SIG-M5 treated with dmso at 0.1 percent for 504 hours (cell line): ENCODE results near the gene LRRC45.
"Not testable (repeated sequence)": the region's sequence is repeated elsewhere in the genome, so short reads cannot be mapped to it uniquely, and the experiment has no call there.

Experiments used
- DNase-seq: peaks from one replicate; lab custom pipeline; 2025; ENCODE audit not compliant: unreplicated experiment; lab: John Stamatoyannopoulos, UW

LRRC45 gene

DNA sequence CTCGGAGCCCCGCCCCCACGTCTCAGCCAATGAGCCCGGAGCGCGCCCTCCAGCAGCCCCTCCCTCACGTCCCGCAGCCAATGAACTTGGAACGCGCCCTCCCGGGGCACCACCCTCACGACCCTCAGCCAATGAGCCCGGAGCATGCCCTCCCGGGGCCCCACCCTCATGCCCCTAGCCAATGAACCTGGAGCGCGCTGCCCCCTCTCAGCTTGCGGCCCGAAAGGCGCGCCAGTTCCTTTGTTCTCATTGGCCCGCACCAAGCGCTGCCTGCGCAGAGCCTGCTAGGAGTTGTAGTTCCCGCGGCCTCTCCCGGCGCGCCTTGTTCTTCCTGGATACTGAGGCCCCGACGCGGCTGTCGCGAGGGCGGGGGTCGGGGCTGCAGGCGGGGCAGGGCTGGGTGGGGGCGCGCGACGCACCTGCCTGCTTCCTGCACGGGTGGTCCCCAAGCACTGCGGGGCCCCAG, at the start of gene LRRC45:
Gene LRRC45 (plus strand): TSS at position 325 of the 466 bp plus-strand sequence. CDS start 339 bp downstream, outside the sequence.
- DNase-seq: peak; percentile 100

DNA sequence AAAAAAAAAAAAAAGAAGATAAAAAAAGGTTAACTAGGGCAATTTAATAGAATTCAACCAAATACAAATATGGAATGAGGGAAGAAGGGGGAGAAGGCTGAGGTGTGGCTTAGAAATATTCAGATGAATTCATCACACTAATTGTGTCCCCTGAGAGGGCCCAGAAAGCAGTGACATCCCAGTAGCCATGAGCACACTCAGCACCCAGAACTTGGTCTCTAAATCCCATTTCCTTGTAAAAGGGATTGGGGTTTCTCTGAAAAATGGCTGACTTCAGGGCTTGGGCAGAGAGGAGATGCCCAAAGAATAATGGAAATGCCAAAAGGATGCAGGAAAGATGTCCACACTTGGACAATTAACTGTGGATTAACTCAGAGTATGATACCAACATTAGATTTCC, 49.7 kb upstream of the LRRC45 start:
- no peak for DNase-seq

DNA sequence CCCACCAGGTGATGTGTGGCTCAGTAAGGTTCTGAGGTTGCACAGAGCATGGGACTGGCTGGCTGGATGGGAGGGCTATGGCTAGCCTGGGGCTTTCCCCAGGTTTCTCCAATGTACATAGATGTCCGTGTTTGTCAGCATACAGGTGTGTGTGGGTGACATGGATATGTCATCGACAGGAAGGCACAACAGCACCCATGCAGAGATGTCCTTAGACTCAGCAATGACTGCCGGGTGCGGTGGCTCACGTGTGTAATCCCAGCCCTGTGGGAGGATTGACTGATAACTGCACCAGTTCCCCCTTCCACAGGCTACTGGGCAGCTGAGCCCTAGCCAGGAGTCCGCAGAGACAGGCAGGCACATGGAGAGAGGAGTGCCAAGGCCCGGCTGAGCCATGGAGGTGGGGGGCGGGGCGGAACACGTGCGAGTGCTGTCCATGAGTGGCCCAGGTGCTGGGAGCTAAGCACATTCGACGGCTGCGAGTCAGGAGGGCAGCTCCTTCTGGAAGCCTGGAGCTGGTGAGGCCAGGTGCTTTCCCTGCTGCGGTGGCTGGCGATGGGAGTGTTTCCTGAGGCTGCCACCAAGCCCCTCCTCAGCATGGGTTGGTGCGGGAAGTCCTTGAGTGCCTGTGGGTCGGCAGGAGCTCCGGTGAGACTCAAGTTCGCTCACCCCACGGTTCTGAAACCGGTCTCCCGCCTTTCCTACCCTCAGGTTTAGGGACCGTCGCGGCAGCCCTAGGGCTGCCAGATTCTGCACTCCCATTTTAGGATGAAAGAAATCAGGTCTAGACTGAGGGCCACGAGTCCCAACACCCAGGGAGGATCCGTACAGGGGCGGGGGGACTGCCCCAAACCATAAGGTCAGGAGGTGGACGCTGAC, 46.5 kb upstream of the LRRC45 start:
- no peak for DNase-seq

DNA sequence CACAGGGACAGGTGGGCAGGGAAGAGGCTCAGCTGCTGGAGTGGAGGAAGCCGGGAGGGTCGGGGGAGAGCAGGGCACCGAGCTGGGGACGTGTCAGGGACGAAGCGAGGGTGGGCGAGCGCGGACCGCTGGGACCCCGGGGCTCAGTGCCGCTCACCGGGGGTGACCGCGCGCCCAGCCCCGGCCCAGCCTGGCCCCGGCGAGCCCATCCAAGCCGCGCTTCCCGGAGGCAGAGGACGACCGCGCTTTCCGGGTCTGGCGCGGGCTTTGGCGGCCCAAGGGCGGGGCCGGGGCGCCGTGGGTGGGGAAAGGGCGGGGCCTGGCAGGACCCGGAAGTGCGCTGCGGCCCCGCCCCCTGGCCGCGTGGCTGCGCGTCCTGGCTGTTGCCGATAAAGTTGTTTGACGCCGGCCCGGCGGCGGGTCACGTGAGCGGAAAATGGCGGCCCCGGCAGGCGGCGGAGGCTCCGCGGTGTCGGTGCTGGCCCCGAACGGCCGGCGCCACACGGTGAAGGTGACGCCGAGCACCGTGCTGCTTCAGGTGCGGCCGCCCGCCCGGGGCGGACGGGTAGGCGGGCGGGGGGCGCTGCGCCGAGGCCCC, 45.8 kb upstream of the LRRC45 start, which contains the start of gene ASPSCR1:
Gene ASPSCR1 (plus strand): TSS at position 419 of the 598 bp plus-strand sequence. CDS start 18 bp downstream, at position 437.
- DNase-seq: peak; percentile 84

DNA sequence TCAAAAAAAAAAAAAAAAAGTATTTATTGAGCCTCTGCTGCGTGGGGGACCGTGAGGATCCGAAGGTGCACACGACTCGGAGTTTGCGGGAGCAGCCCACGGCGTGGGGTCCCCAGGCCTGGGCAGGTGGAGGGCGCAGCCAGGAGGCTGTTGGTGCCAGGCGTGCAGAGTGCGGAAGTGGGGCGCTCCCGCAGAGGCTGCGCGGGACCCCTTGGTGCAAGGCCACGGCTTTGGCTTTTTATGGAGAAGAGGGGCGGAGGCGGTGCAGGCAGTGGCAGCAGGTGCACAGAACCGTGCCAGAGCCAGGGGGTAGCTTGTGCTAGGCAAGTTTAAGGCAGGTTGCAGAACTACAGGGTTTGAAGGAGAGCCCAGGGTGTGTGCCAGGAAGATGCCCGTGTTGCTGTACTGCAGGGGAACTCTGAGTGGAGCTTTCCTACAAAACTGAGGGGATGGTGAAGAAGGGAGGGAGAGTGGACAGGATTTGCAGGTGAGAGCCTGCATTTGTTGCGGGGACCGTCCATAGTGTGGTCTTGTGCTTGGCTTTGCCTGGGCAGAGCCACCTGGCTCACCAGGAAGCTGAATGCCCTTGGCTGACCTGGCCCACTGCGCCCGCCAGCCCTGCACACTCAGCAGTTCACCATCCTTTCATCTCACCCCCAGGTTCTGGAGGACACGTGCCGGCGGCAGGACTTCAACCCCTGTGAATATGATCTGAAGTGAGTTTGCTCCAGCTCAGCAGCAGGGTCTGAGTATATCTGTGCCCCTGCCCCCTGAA, 44.4 kb upstream of the LRRC45 start:
- DNase-seq: no peak

DNA sequence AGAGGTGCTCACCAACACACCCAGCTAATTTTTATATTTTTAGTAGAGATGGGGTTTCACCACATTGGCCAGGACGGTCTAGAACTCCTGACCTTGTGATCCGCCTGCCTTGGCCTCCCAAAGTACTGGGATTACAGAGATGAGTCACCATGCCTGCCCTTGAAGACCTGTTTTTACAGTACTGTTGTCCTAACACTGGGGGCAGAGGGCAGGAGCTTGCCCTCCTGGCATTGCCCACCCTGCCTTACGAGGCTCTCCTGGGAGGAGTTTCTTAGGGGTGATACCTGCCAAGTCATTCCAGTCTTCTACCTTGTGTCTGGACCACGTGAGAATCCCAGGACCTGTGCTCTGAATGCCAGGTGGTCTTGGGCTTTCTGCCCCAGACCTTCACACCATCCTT, 43.0 kb upstream of the LRRC45 start:
- DNase-seq: no peak

DNA sequence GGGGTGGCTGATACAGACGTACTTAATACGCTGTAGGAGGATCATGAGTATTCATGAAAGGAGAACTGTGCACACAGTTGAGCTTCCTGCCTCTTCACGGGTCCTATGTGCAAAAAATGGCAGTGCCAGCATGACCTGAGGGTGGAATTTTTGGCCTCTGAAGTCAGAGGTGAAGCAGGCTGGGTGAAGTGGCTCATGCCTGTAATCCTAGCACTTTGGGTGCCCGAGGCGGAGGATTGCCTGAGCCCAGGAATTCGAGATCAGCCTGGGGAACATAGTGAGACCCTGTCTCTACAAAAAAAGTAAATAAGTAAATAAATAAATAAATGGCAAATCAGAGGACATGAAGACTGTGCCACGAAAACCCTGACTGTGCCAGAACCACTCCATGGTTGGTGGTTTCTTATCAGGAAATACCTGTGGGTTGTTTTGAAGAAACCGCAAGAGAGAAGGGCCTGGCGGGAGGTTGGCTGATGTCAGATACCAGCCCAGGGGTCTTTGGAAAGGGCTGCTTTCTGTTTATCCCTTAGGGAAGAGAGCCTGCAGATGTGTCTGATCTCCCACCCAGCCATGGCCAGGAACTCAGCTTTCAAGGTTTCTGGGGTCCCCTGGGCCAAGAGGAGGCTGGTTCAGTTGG, 42.3 kb upstream of the LRRC45 start:
- DNase-seq: no peak

DNA sequence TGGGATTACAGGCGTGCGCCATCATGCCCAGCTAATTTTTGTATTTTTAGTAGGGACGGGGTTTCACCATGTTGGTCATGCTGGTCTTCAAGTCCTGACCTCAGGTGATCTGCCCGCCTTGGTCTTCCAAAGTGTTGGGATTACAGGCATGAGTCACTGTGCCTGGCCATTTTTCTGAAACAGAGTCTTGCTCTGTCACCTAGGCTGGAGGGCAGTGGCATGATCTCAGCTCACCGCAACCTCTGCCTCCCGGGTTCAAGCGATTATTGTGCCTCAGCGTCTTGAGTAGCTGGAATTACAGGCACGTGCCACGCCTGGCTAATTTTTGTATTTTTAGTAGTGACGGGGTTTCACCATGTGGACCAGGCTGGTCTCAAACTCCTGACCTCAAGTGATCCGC, 41.6 kb upstream of the LRRC45 start:
- DNase-seq: not testable (repeated sequence)

DNA sequence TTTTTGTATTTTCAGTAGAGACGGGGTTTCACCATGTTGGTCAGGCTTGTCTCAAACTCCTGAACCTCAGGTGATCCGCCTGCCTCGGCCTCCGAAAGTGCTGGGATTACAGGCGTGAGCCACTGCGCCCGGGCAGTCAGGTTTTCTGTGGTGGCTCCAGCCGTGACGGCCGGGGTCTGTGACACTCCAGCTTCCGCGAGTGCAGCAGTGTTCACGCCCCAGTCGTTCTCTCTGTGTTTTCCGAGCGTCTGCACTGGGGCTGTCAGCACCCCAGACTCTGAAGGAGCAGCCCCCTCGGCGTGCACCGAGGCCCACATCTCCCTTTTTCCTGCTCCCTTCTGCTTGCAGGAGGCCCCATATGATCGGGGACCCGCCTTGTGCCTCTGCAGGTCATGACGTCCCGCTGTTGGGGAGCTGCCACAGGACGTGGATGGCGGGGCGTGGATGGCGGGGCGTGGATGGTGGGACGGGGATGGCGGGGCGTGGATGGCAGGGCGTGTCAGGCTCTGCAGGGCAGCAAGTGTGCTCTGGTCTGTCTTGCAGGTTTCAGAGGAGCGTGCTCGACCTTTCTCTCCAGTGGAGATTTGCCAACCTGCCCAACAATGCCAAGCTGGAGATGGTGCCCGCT, 40.0 kb upstream of the LRRC45 start:
- no peak for DNase-seq

DNA sequence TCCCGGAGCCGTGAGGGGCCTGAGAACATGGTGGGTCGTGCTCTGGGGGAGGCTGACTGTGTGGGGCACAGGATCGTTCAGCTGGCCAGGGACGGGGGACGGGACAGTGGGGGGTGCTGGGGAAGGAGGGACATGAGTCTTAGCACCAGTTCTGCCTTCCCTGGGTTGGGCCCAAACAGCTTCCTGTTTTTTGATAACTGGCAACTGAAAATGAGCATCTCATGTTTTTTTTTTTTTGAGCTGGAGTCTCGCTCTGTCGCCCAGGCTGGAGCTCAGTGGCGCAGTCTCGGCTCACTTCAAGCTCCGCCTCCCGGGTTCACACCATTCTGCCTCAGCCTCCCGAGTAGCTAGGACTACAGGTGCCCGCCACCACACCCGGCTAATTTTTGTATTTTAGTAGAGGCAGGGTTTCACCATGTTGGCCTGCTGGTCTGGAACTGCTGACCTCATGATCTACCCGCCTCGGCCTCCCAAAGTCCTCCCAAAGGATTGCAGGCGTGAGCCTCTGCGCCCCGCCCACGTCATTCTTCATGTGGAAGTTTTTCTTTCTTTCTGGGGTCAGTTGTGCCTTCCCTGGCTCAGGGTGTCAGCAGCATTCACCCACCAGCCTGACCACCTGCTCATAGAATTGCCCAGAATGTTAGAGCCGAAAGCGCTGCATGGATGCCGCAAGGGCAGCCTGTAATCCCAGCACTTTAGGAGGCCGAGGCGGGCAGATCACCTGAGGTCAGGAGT, 39.3 kb upstream of the LRRC45 start:
- no peak for DNase-seq

DNA sequence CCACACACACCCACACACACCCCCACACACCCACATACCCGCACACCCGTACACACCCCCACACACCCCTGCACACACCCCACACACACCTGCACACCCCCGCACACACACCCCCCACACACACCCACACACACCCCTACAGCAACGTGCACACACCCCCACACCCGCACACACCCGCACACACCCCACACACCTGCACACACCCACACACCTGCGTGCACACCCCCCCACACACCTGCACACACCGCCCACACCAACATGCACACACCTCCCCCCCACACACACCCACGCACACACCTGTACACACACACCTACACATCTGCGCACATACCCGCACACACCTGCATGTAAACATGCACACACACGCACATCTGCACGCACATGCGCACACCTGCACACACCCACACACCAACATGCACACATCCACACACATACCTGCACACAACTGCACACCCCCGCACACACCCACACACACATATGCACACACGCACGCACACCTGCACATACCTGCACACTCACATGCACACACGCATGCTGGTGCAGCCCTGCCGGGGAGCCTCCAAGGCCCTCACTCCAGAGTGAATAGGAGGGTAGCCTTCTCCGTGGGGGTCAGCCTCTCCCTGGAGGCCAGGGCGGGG, 38.2 kb upstream of the LRRC45 start:
- no peak for DNase-seq

DNA sequence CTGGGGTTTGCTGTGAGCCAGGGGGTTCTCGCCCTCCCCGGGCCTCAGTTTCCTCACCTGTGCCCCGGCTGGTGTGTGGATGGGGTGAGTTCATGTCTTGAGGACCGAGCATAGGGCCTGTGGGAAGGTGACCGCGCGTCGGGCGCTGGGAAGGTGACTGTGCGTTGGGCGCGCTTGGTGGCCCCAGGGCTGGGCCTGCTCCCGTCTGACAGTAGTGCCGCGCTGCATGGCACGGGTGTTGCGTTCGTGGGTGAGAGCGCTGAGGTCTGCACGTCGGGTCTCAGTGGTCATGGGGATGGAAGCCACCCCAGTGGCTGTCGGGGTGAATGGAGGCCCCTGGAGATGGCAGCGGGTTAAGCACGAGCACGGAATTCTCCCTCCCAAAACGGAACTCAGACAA, 36.5 kb upstream of the LRRC45 start:
- DNase-seq: no peak

DNA sequence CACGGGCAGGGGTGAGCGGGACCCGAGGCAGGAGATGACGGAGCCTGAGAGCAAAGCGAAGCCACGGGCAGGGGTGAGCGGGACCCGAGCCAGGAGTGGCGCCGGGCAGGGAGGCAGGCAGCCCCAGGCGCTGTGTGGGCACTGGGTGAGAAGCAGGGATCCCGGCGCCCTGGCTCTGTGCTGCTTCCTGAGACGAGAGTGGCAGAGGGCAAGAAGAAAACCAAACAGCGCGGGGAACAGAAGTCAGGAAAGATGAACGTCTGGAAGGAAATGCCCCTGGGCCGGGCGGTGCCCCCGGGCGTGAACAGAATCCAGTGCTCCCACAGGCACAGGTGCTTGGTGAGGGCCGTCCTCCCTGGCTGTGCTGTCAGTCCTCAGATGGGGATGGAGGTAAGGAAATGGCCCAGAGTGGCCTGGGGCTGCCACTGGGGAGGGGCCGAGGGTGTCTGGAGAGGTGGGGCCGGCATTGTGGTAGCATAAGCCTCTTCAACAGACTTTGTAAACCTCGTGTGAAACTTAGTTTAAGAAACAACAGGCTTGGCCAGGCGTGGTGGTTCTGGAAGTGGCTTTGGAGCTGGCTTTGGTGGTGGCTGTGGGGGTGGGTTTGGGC, 35.8 kb upstream of the LRRC45 start:
- DNase-seq: no peak

DNA sequence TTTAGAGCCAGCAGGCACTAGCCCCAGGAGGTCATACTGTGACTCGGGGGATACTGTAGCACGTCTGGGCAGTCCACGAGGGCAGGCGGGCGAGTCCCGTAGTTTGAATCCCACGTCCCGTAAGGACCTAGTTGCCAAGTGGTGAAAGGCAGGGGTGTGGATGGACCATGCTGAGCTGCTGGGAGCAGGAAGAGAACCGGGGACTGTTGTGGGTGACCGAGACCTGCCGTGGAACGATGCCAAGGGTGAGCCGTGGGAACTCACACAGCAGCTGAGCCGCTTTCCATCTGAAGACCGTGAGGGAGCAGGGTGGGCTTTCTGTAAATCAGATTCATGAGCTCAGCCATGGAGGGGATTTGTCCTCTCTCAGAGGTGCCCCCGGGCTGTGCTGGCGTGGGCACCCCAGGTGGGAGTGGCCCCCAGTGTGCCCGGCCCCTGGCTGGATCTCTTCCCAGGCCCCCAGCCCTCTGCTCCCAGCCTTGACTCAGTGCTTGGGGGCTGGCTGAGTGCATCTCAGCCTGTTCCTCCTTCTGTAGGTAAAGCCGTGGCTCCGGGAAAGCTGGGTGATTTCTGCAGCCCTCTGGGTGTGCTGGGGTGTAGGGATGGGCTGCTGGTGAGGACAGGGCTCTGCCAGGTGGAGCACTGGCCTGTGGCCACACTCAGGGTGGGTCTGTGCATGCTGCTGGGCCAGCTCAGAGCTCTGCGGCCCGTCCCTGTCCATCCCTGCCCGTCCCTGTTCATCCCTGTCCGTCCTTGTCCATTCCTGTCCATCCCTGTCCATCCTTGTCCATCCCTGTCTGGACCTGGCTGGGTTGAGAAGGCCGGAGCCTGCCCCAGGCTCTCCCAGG, 32.0 kb upstream of the LRRC45 start:
- DNase-seq: no peak

DNA sequence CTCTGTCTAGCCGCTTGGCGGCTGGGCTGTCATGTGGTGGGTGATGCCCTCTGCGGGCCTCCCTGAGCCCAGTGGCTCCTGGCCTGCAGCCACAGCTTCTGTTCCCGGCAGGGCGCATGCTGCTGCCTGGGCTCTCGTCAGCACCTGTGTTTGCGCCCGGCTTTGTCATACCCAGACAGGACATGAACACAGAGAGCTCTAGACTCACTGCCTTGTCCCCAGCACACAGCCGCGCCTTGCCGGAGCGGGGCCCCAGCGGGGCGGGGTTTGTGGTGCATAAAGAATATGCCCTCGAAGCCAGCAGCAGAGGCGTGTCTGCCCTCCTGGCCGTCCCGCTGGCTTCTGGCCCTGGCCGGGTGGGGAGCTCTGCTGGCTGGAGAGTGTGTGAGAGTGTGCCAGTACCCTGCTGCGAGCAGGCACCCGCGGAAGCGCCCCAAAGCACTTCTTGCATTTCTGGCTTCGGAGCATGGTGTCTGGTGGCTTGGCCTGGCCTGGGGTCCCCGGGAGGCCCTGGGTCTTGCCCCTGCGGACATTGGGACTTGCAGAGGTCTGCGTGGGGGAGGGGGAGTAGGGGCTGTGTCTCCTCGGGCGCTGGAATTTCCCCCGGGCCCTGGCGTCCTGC, 31.3 kb upstream of the LRRC45 start:
- DNase-seq: no peak

DNA sequence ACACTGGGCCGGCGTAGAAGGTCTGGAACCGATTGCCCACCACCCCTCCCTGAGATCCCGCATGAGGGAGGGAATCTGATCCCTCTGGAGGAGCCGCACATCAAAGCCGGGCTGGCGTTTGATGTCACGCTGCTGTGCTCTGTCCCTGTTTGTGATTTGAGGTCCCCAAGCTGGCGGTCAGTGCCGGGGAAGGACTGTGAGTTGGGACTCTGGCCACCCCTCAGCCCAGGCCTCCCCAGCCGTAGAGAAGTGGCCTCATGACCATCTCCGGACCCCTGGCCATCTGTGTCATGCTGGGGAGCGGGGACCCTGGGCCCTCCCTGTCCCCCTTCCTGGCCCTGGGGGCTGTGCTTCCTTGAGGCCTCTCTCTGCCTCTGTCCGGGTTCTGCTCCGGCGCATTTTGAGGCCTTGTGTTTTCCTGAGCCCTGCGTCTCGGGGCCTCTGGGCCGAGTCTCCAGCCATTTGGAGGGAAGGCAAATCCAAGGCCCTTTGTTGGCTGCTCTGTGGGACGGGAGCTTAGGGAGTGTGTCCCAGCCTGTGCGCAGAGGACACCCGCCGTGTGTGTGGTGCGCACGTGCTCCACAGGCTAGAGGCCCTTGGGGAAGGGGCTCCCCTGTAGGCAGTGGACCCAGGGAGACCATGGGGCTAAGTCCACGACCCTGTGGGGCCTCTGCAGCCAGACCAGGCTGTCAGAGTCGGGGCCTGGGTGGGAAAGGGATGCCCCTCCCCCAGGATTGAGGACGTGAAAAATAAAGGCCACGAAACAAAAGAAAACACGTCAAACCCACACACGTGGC, 30.6 kb upstream of the LRRC45 start:
- no peak for DNase-seq
